ENCODE measurements around the gene ANKRD61.

The ANKRD61 gene

DNA sequence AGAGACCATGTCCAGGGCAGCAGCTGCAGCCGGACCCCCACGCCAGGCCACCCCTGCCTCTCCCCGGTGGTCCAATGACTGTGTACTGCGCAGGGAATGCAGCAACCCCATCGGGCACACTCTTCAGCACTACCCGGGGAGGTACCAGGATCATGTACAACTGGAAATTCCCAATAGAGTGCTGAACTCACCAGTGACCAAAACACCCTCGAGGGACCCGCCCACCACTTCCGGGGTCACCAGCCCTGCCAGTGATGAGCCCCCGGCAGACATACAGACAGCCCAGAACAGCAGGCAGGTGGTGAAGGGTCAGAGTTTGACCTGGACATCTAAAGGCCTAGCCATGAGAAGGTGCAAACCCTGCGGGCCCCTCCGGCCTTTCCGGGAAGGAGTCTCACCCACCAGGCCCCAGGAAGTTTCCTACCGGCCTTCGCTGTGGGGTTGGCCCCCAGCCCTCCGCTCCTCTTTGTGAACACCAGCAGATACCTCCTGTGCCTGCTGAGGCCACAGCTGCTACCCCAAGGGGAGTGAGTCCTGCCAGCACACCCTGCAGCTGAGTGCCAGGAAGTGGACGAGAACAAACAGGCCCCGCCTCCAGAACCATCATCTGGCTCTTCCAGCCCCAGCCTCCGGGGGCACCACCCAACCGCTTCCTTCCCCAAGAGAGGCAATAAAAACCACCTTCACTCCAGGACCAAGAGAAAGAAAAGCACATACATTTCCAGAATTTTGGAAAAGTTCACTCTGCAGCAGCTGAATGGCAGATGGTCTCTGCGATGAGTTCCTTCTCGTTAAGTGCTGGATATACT lies 5.0 kb upstream of the ANKRD61 start:
- peak; percentile 33 for TF ChIP-seq CTCF (IDR thresholded peaks at IDR 0.05; ENCODE audit: insufficient read depth, low read depth, low read length, missing control alignments)
- DNase-seq (ENCODE audit: low read depth) = peak; percentile 78
- H3K4me3 ChIP-seq (ENCODE audit: low read depth, low read length) = peak overlapping the region; percentile 36

DNA sequence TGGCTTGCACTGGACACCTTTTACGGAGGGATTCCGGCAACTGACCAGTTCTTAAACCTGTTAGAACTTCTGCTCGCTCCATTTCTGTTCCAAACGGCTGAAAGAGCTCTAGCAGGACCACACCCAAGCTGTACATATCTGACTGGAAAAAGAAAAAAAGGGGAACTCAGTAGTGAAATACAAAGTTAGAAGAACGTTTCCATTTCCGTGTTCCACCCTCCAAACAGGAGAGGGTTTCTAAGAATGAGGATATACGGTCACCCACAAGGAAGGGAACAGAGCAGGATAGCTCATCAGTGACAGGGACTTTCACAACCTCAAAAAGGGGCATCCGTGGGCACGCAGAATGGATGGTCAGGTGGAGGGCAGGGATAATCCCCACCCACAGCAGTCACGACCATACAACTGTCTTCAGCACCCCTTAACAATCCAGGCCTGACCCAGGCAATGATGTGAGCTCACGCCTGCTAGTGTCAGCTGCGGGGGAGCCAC lies 4.3 kb upstream of the ANKRD61 start:
- H3K4me3 ChIP-seq (ENCODE audit: low read depth, low read length) = peak overlapping the region; percentile 36
- no peak for TF ChIP-seq CTCF (IDR thresholded peaks at IDR 0.05; ENCODE audit: insufficient read depth, low read depth, low read length, missing control alignments)
- DNase-seq (ENCODE audit: low read depth) = peak; percentile 26

DNA sequence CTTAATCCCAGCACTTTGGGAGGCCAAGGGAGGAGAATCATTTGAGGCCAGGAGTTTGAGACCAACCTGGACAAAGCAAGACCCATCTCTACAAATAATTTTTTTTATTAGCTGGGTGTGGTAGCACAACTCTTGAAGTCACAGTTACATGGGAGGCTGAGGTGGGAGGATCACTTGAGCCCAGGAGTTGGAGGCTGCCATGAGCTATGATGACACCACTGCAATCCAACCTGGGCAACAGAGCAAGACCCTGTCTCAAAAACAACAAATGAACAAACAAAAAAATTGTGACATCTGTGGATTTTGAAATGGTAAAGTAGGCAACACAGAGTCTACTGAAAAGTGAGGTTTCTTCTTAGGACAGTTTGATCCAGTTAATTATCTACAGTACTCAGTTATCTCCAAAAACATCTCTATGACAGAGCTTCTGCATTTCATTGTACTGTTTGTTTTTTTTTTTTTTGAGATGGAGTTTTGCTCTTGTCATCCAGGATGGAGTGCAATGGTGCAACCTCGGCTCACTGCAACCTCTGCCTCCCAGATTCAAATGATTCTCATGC lies 3.3 kb upstream of the ANKRD61 start:
- no peak for DNase-seq (ENCODE audit: low read depth)
- no peak overlapping the region for H3K4me3 ChIP-seq (ENCODE audit: low read depth, low read length)
- TF ChIP-seq CTCF (IDR thresholded peaks at IDR 0.05; ENCODE audit: insufficient read depth, low read depth, low read length, missing control alignments) = no peak

DNA sequence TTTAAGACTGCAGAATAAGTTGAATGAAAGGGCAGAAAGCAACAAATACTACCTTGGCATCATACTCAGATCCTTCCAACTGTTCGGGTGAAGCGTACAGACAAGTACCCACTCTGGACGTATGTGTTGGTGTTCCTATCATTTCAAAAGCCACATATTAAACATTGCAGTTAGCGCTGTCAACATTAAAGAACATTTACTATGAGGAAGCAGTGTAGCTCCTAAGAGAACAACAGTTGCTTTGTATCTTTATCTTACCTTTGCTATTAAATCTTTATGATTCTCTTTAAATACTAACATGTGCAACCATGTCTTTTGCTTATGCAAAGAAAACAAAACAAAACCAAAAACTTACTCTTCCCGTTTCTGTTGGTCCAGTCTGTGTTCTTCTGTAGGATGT lies 2.6 kb upstream of the ANKRD61 start:
- no peak overlapping the region for H3K4me3 ChIP-seq (ENCODE audit: low read depth, low read length)
- TF ChIP-seq CTCF (IDR thresholded peaks at IDR 0.05; ENCODE audit: insufficient read depth, low read depth, low read length, missing control alignments) = no peak
- no peak for DNase-seq (ENCODE audit: low read depth)

DNA sequence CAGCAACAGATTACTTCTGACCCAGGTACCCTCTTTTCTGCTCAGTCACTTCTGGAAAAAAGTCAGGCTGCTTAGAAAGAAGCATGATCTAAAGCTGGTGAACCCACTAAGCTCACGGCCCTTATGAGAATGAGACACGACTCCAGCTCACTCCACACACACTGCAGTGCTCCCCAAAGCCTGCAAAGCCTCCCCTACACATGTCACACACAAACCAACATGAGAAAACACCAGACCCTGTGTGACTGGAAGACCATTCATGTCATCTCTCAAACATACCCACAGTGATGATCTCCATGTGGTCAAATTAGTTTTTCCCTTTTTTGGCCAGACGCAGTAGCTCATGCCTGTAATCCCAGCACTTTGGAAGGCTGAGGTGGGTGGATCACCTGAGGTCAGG lies 391 bp downstream of the ANKRD61 start:
- TF ChIP-seq CTCF (IDR thresholded peaks at IDR 0.05; ENCODE audit: insufficient read depth, low read depth, low read length, missing control alignments) = no peak
- DNase-seq (ENCODE audit: low read depth) = no peak
- H3K4me3 ChIP-seq (ENCODE audit: low read depth, low read length) = no peak overlapping the region

DNA sequence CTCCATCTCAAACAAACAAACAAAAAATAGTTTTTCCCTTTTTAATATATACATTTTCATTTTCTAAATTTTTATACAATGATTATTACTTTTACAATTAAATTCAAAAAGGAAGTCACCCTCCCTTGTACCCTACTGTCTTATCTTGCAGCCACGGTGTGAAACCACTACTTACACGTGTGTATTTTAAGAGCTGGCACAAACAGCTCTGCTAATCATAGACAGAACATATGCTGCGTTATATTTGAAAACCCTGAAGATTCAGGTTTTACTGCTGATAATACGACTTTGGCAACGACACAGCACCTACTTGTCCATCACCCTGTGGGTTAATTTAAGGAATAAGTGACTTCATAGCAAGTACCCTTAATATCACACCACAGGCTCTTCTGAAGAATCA lies 991 bp downstream of the ANKRD61 start:
- TF ChIP-seq CTCF (IDR thresholded peaks at IDR 0.05; ENCODE audit: insufficient read depth, low read depth, low read length, missing control alignments) = no peak
- DNase-seq (ENCODE audit: low read depth) = no peak
- H3K4me3 ChIP-seq (ENCODE audit: low read depth, low read length) = no peak overlapping the region
